K562 (cell line): ENCODE data around the gene XYLB. TPM values are rescaled to one million over a fixed set of nuclear protein-coding genes. Genes with fewer than 3 reads are reported as not detected.

Source experiments
- ATAC-seq: fragments of 200-7000 bp; cut with Tn5 transposase; 3 replicates; pipeline ENCODE4 v1.9.1; 2020; ENCODE audit warnings: moderate library complexity
- BruUV-seq: library from RNA; stranded (reverse); fragments of 400-500 nt; replicated peaks from 2 replicates; lab custom pipeline; 2021; lab: Mats Ljungman, UMichigan
- CTCF ChIA-PET: fragments of 300-600 bp; formaldehyde crosslinking; extraction: SDS; loops from one replicate; lab custom pipeline; 2021; ENCODE audit warnings: low intra/inter-chr PET ratio; lab: Yijun Ruan, JAX
- POLR2A ChIA-PET: fragments of 300-600, 350-650 bp; sonication (Branson Sonifier 250); formaldehyde crosslinking; extraction: SDS; loops from one replicate; lab custom pipeline; 2021; ENCODE audit warnings: antibody characterized with exemption, inconsistent platforms; lab: Yijun Ruan, JAX
- DNase-seq, 4 experiments: peaks; one replicate each; pipeline versions ENCODE4 v3.0.0 to v3.0.0-alpha.2; 2011 to 2018; ENCODE audit warnings: low spot score in 3 of 4, mixed read lengths in 3 of 4; ENCODE audit errors: extremely low read depth in 1 of 4
- FAIRE-seq: peaks from 2 replicates; lab custom pipeline; 2011; peaks lifted over from hg19 to GRCh38; lab: Jason Lieb, UNC
- H2AFZ ChIP-seq: 2 replicates; pipeline ENCODE4 v1.6.0; 2011; ENCODE audit warnings: low read depth, low read length, control low read depth, inconsistent platforms
- H3K27ac ChIP-seq: fragments of 200-600 bp; 3 replicates; pipeline ENCODE4 v1.8.0; 2011; ENCODE audit warnings: low read depth, mild to moderate bottlenecking, control low read depth, inconsistent platforms, low read length, moderate library complexity, mixed read lengths; ENCODE audit errors: extremely low read depth
- H3K27me3 ChIP-seq, 2 experiments: fragments of 300-600 bp in 1 of 2; 2 replicates in 1 of 2; 3 replicates in 1 of 2; pipeline versions ENCODE4 v1.6.0 to v1.8.0; 2011; ENCODE audit warnings: inconsistent platforms in 2 of 2, low read length in 2 of 2, mild to moderate bottlenecking in 1 of 2, mixed read lengths in 1 of 2, moderate library complexity in 1 of 2; ENCODE audit not compliant: control insufficient read depth in 2 of 2, insufficient read depth in 2 of 2
- H3K36me3 ChIP-seq: fragments of 300-600 bp; 3 replicates; pipeline ENCODE4 v1.8.0; 2011; ENCODE audit warnings: mild to moderate bottlenecking, low read length, inconsistent platforms; ENCODE audit not compliant: control insufficient read depth, insufficient read depth
- H3K4me1 ChIP-seq, 2 experiments: fragments of 200-600 bp in 1 of 2; replicated peaks in 1 of 2; 2 replicates in 1 of 2; 3 replicates in 1 of 2; pipeline versions ENCODE4 v1.5.1 to v1.8.0; 2011; ENCODE audit warnings: inconsistent platforms in 2 of 2, low read length in 2 of 2, mild to moderate bottlenecking in 1 of 2, mixed read lengths in 1 of 2, moderate library complexity in 1 of 2; ENCODE audit not compliant: control insufficient read depth in 2 of 2, insufficient read depth in 2 of 2
- H3K4me2 ChIP-seq: 2 replicates; pipeline ENCODE4 v1.6.1; 2011; ENCODE audit warnings: low read length, control low read depth, inconsistent platforms, mixed read lengths; ENCODE audit not compliant: insufficient read depth
- H3K4me3 ChIP-seq: fragments of 200-600 bp; sonication (generic), shearing (Covaris generic); 2 replicates; pipeline ENCODE4 v1.5.1; 2016; ENCODE audit warnings: control low read depth, inconsistent platforms
- H3K79me2 ChIP-seq: fragments of 200-600 bp; 3 replicates; pipeline ENCODE4 v1.8.0; 2011; ENCODE audit warnings: low read length, inconsistent platforms; ENCODE audit not compliant: control insufficient read depth, insufficient read depth
- H3K9ac ChIP-seq, 2 experiments: 2 replicates each; pipeline versions ENCODE4 v1.6.0 to v1.6.1; 2011; ENCODE audit warnings: low read depth in 2 of 2, low read length in 2 of 2, control low read depth in 1 of 2, inconsistent platforms in 1 of 2, mild to moderate bottlenecking in 1 of 2, mixed read lengths in 1 of 2; ENCODE audit not compliant: insufficient read depth in 1 of 2
- H3K9me1 ChIP-seq: one replicate; pipeline ENCODE4 v1.6.0; 2011; ENCODE audit warnings: inconsistent platforms, mild to moderate bottlenecking, low read length, moderate library complexity; ENCODE audit not compliant: control insufficient read depth, insufficient read depth
- H3K9me3 ChIP-seq: replicated peaks from 2 replicates; pipeline ENCODE4 v1.5.1; 2011; ENCODE audit warnings: low read depth, low read length, inconsistent platforms; ENCODE audit not compliant: control insufficient read depth, insufficient read depth
- H4K20me1 ChIP-seq: replicated peaks from 2 replicates; pipeline ENCODE4 v1.6.1; 2011; ENCODE audit warnings: low read length, inconsistent platforms, mixed read lengths; ENCODE audit not compliant: control insufficient read depth, insufficient read depth
- CHD4 ChIP-seq: fragments of 200-600 bp; sonication (generic); IDR thresholded peaks from 3 replicates; pipeline ENCODE4 v1.6.1; 2012; ENCODE audit warnings: low read depth, mild to moderate bottlenecking, mixed read lengths, low read length, inconsistent platforms; ENCODE audit not compliant: insufficient read depth, insufficient replicate concordance, poor library complexity, severe bottlenecking
- GTF2E2 ChIP-seq: fragments of 200-800 bp; sonication (Bioruptor generic); IDR thresholded peaks from 2 replicates; pipeline ENCODE4 v1.6.1; 2016; ENCODE audit warnings: missing genetic modification characterization, missing compliant biosample characterization
- HMGN3 ChIP-seq: IDR thresholded peaks from 2 replicates; pipeline ENCODE4 v1.6.1; 2011; ENCODE audit warnings: borderline replicate concordance, low read depth, mild to moderate bottlenecking, mixed read lengths, low read length; ENCODE audit not compliant: insufficient read length; ENCODE audit errors: extremely low read depth
- MLLT1 ChIP-seq, 2 experiments: fragments of 450-650 bp; IDR thresholded peaks; 2 replicates each; pipeline ENCODE4 v1.6.1; 2016
- NFE2L1 ChIP-seq: fragments of 450-650 bp; IDR thresholded peaks from 2 replicates; pipeline ENCODE4 v1.6.1; 2016; ENCODE audit warnings: missing genetic modification characterization, low read depth, mild to moderate bottlenecking, missing compliant biosample characterization, moderate library complexity, borderline replicate concordance
- SRSF3 ChIP-seq: fragments of 200-400 bp; formaldehyde crosslinking; IDR thresholded peaks from 2 replicates; pipeline ENCODE4 v1.6.1; 2016; ENCODE audit warnings: mild to moderate bottlenecking, low read length, moderate library complexity; ENCODE audit not compliant: insufficient read depth
- ZKSCAN1 ChIP-seq: fragments of 150-350 bp; IDR thresholded peaks from 2 replicates; pipeline ENCODE4 v1.6.1; 2016; ENCODE audit warnings: low read depth, low read length
- ZNF239 ChIP-seq: fragments of 250-450 bp; sonication (Bioruptor Pico); IDR thresholded peaks from 2 replicates; pipeline ENCODE4 v1.4.0; 2020; ENCODE audit warnings: mild to moderate bottlenecking
- ZNF311 ChIP-seq: fragments of 250-450 bp; sonication (Bioruptor Pico); IDR thresholded peaks from 2 replicates; pipeline ENCODE4 v1.4.0; 2020; ENCODE audit warnings: mild to moderate bottlenecking, moderate library complexity
- WGBS: fragments of 100-300 bp; shearing (Covaris generic); methylation state at CpG from one replicate; pipeline ENCODE4 v1.1.6; 2016; ENCODE audit warnings: low coverage, mixed read lengths; ENCODE audit not compliant: insufficient coverage; ENCODE audit errors: missing lambda C conversion rate; 5-methylcytosine and 5-hydroxymethylcytosine counted together
- in situ Hi-C: fragments of 300-500 bp; cut with MboI; formaldehyde crosslinking; loops from 4 replicates; pipeline ENCODE4 v1.15.0; 2018; ENCODE audit warnings: inconsistent platforms, mixed read lengths
- intact Hi-C: fragments of 100-400 bp; cut with micrococcal nuclease; formaldehyde crosslinking; loops from 2 replicates; pipeline ENCODE4 v1.14.2; 2022
- polyA plus RNA-seq, 8 experiments: library from polyadenylated mRNA; depleted of rRNA in 4 of 8; stranded (reverse) in 5 of 8; unstranded in 3 of 8; fragments of >200 nt; fragmentation: Nextera tagmentation in 2 of 8; fragmentation: Illumina TruSeq in 1 of 8; extraction: Ambion mirVana in 2 of 8; extraction: Trizol in 1 of 8; gene quantifications; 2 replicates each; pipeline versions ENCODE4 v1.2.1 to v1.2.3, GENCODE V29; 2011 to 2014; ENCODE audit warnings: inconsistent platforms in 1 of 8, missing spikeins in 1 of 8
- total RNA-seq, 7 experiments: library from RNA; depleted of rRNA in 6 of 7; stranded (reverse); fragments of >200 nt in 6 of 7; fragmentation: Illumina TruSeq in 2 of 7; extraction: Trizol in 2 of 7; gene quantifications; 2 replicates each; pipeline versions ENCODE4 v1.2.1 to v1.2.3, GENCODE V29; 2011 to 2021; ENCODE audit warnings: low replicate concordance in 1 of 7
- TF ChIP-seq, protein P1 (sequence below): fragments of 450-650 bp; formaldehyde crosslinking; IDR thresholded peaks from 2 replicates; pipeline ENCODE4 v1.4.0; 2022; ENCODE audit warnings: missing genetic modification characterization

XYLB gene
- total and polyA plus RNA-seq, 9 of the 15 experiments (the other 6 are each of a cell fraction or from before 2014, with no cell fraction given) = 4.0 to 20.2 (median 13.2) TPM

GRCh38 chr3:38369186-38369585 is 22.6 kb downstream of the XYLB start (continued):
- TF ChIP-seq, protein P1, sequence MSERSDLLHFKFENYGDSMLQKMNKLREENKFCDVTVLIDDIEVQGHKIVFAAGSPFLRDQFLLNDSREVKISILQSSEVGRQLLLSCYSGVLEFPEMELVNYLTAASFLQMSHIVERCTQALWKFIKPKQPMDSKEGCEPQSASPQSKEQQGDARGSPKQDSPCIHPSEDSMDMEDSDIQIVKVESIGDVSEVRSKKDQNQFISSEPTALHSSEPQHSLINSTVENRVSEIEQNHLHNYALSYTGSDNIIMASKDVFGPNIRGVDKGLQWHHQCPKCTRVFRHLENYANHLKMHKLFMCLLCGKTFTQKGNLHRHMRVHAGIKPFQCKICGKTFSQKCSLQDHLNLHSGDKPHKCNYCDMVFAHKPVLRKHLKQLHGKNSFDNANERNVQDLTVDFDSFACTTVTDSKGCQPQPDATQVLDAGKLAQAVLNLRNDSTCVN (CRISPR knock-in tag) = no peak
- TF ChIP-seq NFE2L1 (tag) (no peak), MLLT1 (IDR thresholded peaks at IDR 0.05) (no peak), HMGN3 (no peak), ZNF239 (CRISPR knock-in tag) (no peak), ZNF311 (no peak), SRSF3 (no peak), GTF2E2 (no peak)

DNA sequence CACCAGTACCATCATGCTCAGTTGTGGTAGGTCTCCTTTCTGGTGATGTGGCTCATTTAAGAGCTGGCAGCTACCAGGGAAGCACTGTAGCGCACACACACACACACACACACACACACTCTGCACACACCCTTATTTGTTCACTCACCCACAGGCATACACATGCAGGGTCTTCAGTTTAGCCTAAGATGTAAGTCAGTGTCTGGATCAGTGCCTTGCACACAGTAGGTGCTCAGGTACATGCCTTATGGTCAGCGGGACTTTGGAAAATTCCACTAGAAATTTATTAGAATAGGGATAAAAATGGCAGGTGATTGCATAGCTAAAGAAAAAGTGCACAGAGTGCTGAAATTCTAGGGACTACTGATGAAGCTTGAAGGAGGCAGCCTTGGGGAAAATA is 23.6 kb downstream of the XYLB start:
- TF ChIP-seq CHD4 (no peak), ZKSCAN1 (peak; percentile 86)
- intact Hi-C loops = no loop called here
- Histone ChIP-seq H3K4me1 (peaks cover 0 to 8% of the 10 kb centered on the region in 2 experiments; a peak in 1 of 5 replicates), H3K9ac (no peak overlapping the region), H3K4me2 (no peak overlapping the region), H2AFZ (no peak overlapping the region), H3K79me2 (no peaks in the 10 kb centered on the region), H3K9me1 (no peaks in the 10 kb centered on the region), H3K27me3 (no peaks in the 10 kb centered on the region), H4K20me1 (no peaks in the 10 kb centered on the region), H3K9me3 (no peaks in the 10 kb centered on the region), H3K4me3 (no peak overlapping the region), H3K27ac (no peak overlapping the region), H3K36me3 (peaks cover 97% of the 10 kb centered on the region; the same call in 2 of the 3 replicates)
- WGBS = 83% methylated on average over 2 of the region's 2 CpGs
- FAIRE-seq (no peak), ATAC-seq (no peak), DNase-seq (no peak)
- ChIA-PET POLR2A (interaction anchor here (0.6 to 1.9 kb wide), 3 partner anchors 17 to 130 kb away, joined by 3 to 5 read pairs (median 4); no protein-coding TSS in a partner anchor), CTCF (no interaction called here)
- BruUV-seq = no TSS peak
- in situ Hi-C loops = no loop called here
